ENCODE results near the gene MAGI2. TPM values are rescaled to one million over a fixed set of nuclear protein-coding genes. Genes with fewer than 3 reads are reported as not detected.

Gene MAGI2
- polyA plus RNA-seq, 4 donors, result 0.22 to 2.1 (median 1.5) TPM

DNA sequence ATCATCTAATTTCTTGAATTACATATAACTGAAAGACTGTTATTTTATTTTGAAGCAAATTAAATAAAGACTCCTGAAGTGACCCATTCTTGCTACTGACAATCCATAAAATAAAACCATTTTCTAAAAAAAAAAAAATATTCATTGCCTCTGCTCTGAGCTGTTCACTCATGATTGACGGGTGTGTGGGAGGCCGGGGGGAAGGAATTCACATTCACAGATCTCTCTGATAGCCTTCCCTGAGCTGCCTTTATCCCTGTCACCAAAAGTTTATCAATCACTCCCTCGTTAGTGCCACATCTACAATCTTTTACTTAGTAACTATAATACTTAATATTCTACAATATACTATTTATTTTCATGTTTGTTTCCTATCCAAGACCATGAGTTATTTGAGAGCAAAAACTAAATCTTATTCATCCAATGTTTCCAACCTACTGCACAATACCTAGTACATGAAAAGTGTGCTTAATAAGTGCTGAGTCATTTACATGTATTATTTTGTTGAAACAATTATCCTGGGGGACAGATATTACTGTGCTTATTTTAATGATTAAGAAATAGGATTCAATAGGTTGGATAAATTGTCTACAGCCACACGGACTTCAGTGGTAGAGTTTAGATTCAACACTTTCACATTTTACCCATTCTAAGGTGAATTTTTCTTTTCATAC is 1036.2 kb downstream of the MAGI2 start:
- Histone ChIP-seq H3K27ac (ENCODE audit: low read depth in 1 of 3, low read length in 2 of 3) (no peak overlapping the region), H3K4me1 (ENCODE audit: control insufficient read depth in 3 of 3, insufficient read depth in 2 of 3, low read depth in 1 of 3, low read length in 2 of 3) (no peaks in the 10 kb centered on the region), H3K9me3 (ENCODE audit: control insufficient read depth in 2 of 2, insufficient read depth in 1 of 2, low read depth in 1 of 2, low read length in 1 of 2) (no peaks in the 10 kb centered on the region), H3K27me3 (ENCODE audit: control insufficient read depth in 3 of 3, insufficient read depth in 3 of 3, low read length in 3 of 3) (no peaks in the 10 kb centered on the region), H3K36me3 (ENCODE audit: control insufficient read depth in 3 of 3, insufficient read depth in 2 of 3, low read depth in 1 of 3, low read length in 3 of 3) (no peaks in the 10 kb centered on the region), H3K4me3 (ENCODE audit: low read depth in 1 of 3, low read length in 3 of 3) (no peak overlapping the region)
- no peak for FAIRE-seq
- WGBS, 3 donors, result 70 to 73% (median 71%) methylated on average over 4 of the region's 4 CpGs
- no peak for DNase-seq

DNA sequence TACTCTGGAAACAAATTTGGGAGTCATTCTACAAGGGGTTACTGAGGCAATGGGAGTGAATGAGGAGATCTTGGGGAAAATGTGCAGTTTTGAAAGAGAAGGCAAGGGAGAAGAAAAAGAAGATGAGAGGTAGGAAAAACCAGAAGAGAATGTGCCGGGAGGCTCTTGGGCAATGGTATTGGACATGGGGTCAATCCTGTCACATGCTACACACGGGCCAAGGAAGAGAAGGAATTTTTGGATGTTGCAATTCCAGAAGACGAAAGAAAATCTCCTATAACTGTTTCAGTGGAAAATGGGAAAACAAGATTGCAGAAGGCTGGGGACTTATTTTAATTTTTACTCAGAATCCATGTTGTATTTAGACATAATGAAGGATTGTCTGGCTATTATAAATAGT is 1039.9 kb downstream of the MAGI2 start:
- Histone ChIP-seq H3K27ac (ENCODE audit: low read depth in 1 of 3, low read length in 2 of 3) (no peak overlapping the region), H3K4me3 (ENCODE audit: low read depth in 1 of 3, low read length in 3 of 3) (no peak overlapping the region), H3K4me1 (ENCODE audit: control insufficient read depth in 3 of 3, insufficient read depth in 2 of 3, low read depth in 1 of 3, low read length in 2 of 3) (no peaks in the 10 kb centered on the region), H3K36me3 (ENCODE audit: control insufficient read depth in 3 of 3, insufficient read depth in 2 of 3, low read depth in 1 of 3, low read length in 3 of 3) (no peaks in the 10 kb centered on the region), H3K27me3 (ENCODE audit: control insufficient read depth in 3 of 3, insufficient read depth in 3 of 3, low read length in 3 of 3) (no peaks in the 10 kb centered on the region), H3K9me3 (ENCODE audit: control insufficient read depth in 2 of 2, insufficient read depth in 1 of 2, low read depth in 1 of 2, low read length in 1 of 2) (no peaks in the 10 kb centered on the region)
- DNase-seq, result no peak
- 79 to 85% (median 83%) methylated on average over 3 of the region's 3 CpGs for WGBS, 3 donors
- FAIRE-seq, result no peak

DNA sequence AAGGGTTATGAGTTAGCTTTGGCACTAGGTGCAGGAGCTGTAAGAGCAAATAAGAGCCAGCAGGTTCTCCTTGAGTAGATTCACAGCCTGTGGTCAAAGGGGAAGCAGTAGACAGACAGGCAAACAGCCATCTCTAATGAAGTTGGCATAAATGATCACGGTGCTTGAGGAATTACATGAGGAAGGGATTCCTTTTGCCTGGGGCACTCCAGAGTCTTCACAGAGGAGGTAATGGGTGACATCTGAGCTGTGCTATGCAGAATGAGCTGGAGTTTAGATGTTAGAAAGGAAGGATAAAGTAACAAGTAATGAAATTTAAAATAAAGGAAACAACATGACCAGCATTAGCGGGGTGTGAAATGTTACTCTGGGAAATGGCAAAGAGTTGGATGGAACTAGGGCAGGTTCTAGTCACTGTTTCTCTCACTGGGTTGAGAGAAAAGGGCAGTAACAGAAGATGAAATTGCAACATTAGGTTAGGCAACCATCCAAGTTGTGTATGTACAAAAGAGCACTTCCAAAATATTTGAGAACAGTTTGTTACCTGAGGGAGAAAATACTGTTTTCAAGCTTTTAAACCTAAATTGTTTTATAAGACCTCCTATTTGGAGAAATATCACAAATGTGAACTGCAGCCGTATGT is 1041.1 kb downstream of the MAGI2 start:
- no peak for FAIRE-seq
- H3K27me3 ChIP-seq (ENCODE audit: control insufficient read depth in 3 of 3, insufficient read depth in 3 of 3, low read length in 3 of 3), result no peaks in the 10 kb centered on the region
- H3K27ac ChIP-seq (ENCODE audit: low read depth in 1 of 3, low read length in 2 of 3), result no peak overlapping the region
- H3K4me3 ChIP-seq (ENCODE audit: low read depth in 1 of 3, low read length in 3 of 3), result no peak overlapping the region
- H3K9me3 ChIP-seq (ENCODE audit: control insufficient read depth in 2 of 2, insufficient read depth in 1 of 2, low read depth in 1 of 2, low read length in 1 of 2), result no peaks in the 10 kb centered on the region
- no peaks in the 10 kb centered on the region for H3K4me1 ChIP-seq (ENCODE audit: control insufficient read depth in 3 of 3, insufficient read depth in 2 of 3, low read depth in 1 of 3, low read length in 2 of 3)
- H3K36me3 ChIP-seq (ENCODE audit: control insufficient read depth in 3 of 3, insufficient read depth in 2 of 3, low read depth in 1 of 3, low read length in 3 of 3), result no peaks in the 10 kb centered on the region
- DNase-seq, result no peak
- WGBS, 3 donors, result 82 to 88% (median 86%) methylated on average over 3 of the region's 3 CpGs

DNA sequence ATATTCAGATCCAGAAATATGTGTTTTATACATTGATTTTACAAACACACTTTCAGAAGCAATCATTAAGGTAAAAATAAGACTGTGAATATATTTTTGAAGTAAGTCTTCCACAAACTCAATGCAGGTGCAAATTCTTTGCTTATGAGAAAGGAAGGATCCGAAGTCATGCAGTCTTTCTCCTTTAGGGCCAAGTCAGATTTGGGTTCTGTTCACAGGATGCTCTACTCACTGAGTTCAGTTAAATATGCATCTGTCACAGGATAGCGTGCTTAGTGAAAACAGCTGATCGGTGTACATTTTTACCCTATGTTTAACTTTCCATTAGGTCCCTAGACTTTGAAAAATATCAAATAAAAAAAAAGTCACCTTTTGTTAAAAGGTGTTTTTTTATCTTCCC is 1046.4 kb downstream of the MAGI2 start:
- DNase-seq, result no peak
- no peak overlapping the region for H3K4me3 ChIP-seq (ENCODE audit: low read depth in 1 of 3, low read length in 3 of 3)
- FAIRE-seq, result no peak
- H3K27ac ChIP-seq (ENCODE audit: low read depth in 1 of 3, low read length in 2 of 3), result no peak overlapping the region
- 81 to 93% (median 91%) methylated on average over 3 of the region's 3 CpGs for WGBS, 3 donors
- H3K36me3 ChIP-seq (ENCODE audit: control insufficient read depth in 3 of 3, insufficient read depth in 2 of 3, low read depth in 1 of 3, low read length in 3 of 3), result no peaks in the 10 kb centered on the region
- H3K27me3 ChIP-seq (ENCODE audit: control insufficient read depth in 3 of 3, insufficient read depth in 3 of 3, low read length in 3 of 3), result no peaks in the 10 kb centered on the region
- no peaks in the 10 kb centered on the region for H3K4me1 ChIP-seq (ENCODE audit: control insufficient read depth in 3 of 3, insufficient read depth in 2 of 3, low read depth in 1 of 3, low read length in 2 of 3)
- no peaks in the 10 kb centered on the region for H3K9me3 ChIP-seq (ENCODE audit: control insufficient read depth in 2 of 2, insufficient read depth in 1 of 2, low read depth in 1 of 2, low read length in 1 of 2)

DNA sequence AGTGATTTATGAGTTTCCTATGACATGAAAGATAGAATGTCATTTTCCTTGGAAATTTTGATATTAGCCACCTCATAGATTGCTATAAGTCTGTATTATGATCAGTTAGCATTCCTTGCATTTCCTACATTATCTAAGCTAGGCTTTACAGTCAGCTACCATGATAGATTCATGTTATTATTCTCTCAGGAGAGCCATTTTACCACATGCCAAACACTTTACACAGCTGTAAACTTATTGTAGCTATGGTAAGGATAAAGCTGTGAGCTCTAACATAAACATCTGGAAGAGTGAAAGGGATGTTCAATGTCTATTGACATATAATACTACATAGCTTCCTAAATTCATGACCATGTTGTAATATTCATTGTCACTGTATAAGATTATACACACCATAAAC is 1046.9 kb downstream of the MAGI2 start:
- H3K27ac ChIP-seq (ENCODE audit: low read depth in 1 of 3, low read length in 2 of 3), result no peak overlapping the region
- no peaks in the 10 kb centered on the region for H3K9me3 ChIP-seq (ENCODE audit: control insufficient read depth in 2 of 2, insufficient read depth in 1 of 2, low read depth in 1 of 2, low read length in 1 of 2)
- H3K4me1 ChIP-seq (ENCODE audit: control insufficient read depth in 3 of 3, insufficient read depth in 2 of 3, low read depth in 1 of 3, low read length in 2 of 3), result no peaks in the 10 kb centered on the region
- no peaks in the 10 kb centered on the region for H3K36me3 ChIP-seq (ENCODE audit: control insufficient read depth in 3 of 3, insufficient read depth in 2 of 3, low read depth in 1 of 3, low read length in 3 of 3)
- no peak for FAIRE-seq
- no peaks in the 10 kb centered on the region for H3K27me3 ChIP-seq (ENCODE audit: control insufficient read depth in 3 of 3, insufficient read depth in 3 of 3, low read length in 3 of 3)
- H3K4me3 ChIP-seq (ENCODE audit: low read depth in 1 of 3, low read length in 3 of 3), result no peak overlapping the region
- no peak for DNase-seq

DNA sequence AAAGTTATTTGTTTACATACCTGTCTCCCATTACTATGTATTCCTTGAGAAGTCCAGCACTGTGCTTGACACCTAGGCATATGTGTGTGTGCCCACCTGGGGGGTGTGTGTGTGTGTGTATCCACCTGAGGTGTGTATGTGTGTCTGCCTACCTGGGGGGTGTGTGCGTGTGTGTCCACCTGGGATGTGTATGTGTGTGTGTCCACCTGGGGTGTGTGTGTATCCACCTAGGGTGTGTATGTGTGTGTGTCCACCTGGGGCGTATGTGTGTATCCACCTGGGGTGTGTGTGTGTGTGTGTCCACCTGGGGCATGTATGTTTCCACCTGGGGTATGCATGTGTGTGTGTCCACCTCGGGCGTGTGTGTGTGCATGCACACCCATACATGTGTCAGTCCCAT is 1051.4 kb downstream of the MAGI2 start:
- no peak overlapping the region for H3K27ac ChIP-seq (ENCODE audit: low read depth in 1 of 3, low read length in 2 of 3)
- no peaks in the 10 kb centered on the region for H3K4me1 ChIP-seq (ENCODE audit: control insufficient read depth in 3 of 3, insufficient read depth in 2 of 3, low read depth in 1 of 3, low read length in 2 of 3)
- WGBS, 3 donors, result 82 to 85% (median 83%) methylated on average over 4 of the region's 4 CpGs
- DNase-seq, result no peak
- FAIRE-seq, result no peak
- H3K27me3 ChIP-seq (ENCODE audit: control insufficient read depth in 3 of 3, insufficient read depth in 3 of 3, low read length in 3 of 3), result no peaks in the 10 kb centered on the region
- no peaks in the 10 kb centered on the region for H3K9me3 ChIP-seq (ENCODE audit: control insufficient read depth in 2 of 2, insufficient read depth in 1 of 2, low read depth in 1 of 2, low read length in 1 of 2)
- H3K36me3 ChIP-seq (ENCODE audit: control insufficient read depth in 3 of 3, insufficient read depth in 2 of 3, low read depth in 1 of 3, low read length in 3 of 3), result no peaks in the 10 kb centered on the region
- H3K4me3 ChIP-seq (ENCODE audit: low read depth in 1 of 3, low read length in 3 of 3), result no peak overlapping the region

DNA sequence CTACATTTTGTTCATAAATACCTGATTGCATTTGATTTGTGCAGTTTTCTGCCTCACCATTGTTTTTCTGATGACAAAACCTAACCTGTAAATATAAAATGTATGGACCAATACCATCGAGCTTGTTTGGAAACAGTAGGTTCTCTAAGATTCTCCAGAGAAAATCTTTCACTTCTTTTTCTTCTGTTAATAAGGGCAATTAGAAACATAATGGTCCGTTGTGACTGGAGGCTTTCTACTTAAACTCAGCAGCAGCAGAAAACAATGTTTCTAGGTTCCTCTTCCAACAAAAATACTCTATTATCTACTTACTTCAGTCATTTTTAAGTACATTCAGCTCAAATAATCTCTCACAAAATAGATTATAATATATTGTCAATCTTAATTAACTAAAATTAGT is 1053.4 kb downstream of the MAGI2 start:
- Histone ChIP-seq H3K27me3 (ENCODE audit: control insufficient read depth in 3 of 3, insufficient read depth in 3 of 3, low read length in 3 of 3) (no peaks in the 10 kb centered on the region), H3K36me3 (ENCODE audit: control insufficient read depth in 3 of 3, insufficient read depth in 2 of 3, low read depth in 1 of 3, low read length in 3 of 3) (no peaks in the 10 kb centered on the region), H3K27ac (ENCODE audit: low read depth in 1 of 3, low read length in 2 of 3) (no peak overlapping the region), H3K9me3 (ENCODE audit: control insufficient read depth in 2 of 2, insufficient read depth in 1 of 2, low read depth in 1 of 2, low read length in 1 of 2) (no peaks in the 10 kb centered on the region), H3K4me1 (ENCODE audit: control insufficient read depth in 3 of 3, insufficient read depth in 2 of 3, low read depth in 1 of 3, low read length in 2 of 3) (no peaks in the 10 kb centered on the region), H3K4me3 (ENCODE audit: low read depth in 1 of 3, low read length in 3 of 3) (no peak overlapping the region)
- FAIRE-seq (no peak), DNase-seq (no peak)
- 27 to 34% (median 34%) methylated on average over 2 of the region's 2 CpGs for whole genome bisulfite sequencing, 3 donors

- no peak overlapping the region for H3K27ac ChIP-seq (ENCODE audit: low read depth in 1 of 3, low read length in 2 of 3)
- H3K36me3 ChIP-seq (ENCODE audit: control insufficient read depth in 3 of 3, insufficient read depth in 2 of 3, low read depth in 1 of 3, low read length in 3 of 3), result no peaks in the 10 kb centered on the region
- DNase-seq, result no peak
- 63 to 74% (median 69%) methylated on average over 4 of the region's 4 CpGs for WGBS, 3 donors
- H3K9me3 ChIP-seq (ENCODE audit: control insufficient read depth in 2 of 2, insufficient read depth in 1 of 2, low read depth in 1 of 2, low read length in 1 of 2), result no peaks in the 10 kb centered on the region
- FAIRE-seq, result no peak
- H3K4me3 ChIP-seq (ENCODE audit: low read depth in 1 of 3, low read length in 3 of 3), result no peak overlapping the region
- H3K4me1 ChIP-seq (ENCODE audit: control insufficient read depth in 3 of 3, insufficient read depth in 2 of 3, low read depth in 1 of 3, low read length in 2 of 3), result no peaks in the 10 kb centered on the region
- H3K27me3 ChIP-seq (ENCODE audit: control insufficient read depth in 3 of 3, insufficient read depth in 3 of 3, low read length in 3 of 3), result no peaks in the 10 kb centered on the region
These were observed 1054.3 kb downstream of the MAGI2 start for GRCh38 chr7:78399033-78399769.
